NCI-H2107 (cell line): Measurements from ENCODE around the gene CMTM4.
A peak's percentile ranks its signal among the peaks of the same experiment; 100 is the strongest.
"Not testable (repeated sequence)": the region's sequence is repeated elsewhere in the genome, so short reads cannot be mapped to it uniquely, and the experiment has no call there.

Source experiments
- DNase-seq: peaks from one replicate; lab custom pipeline; 2025; lab: John Stamatoyannopoulos, UW

CMTM4 gene

DNA sequence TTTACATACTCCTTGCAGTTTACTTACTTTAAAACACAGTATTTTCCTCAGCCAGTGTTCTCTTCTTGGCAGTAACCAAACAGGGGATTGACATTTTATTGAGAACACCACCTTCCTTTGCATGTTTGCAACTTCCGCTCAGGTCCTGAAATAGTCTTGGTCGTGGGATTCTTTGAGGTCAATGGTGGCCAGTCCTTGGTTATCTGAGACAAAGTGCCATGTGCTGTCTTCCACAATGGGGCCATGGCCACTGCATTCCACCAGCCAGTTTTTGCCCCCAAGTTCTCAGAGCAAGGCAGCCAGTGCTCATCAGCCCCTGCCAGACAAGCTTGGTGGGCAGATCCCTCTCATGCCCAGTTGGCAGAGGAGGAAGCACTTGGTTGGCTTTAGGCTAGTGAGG lies 22.9 kb downstream of the CMTM4 start:
- no peak for DNase-seq

- DNase-seq: no peak
These were observed 25.7 kb downstream of the CMTM4 start for GRCh38 chr16:66670691-66671388.

DNA sequence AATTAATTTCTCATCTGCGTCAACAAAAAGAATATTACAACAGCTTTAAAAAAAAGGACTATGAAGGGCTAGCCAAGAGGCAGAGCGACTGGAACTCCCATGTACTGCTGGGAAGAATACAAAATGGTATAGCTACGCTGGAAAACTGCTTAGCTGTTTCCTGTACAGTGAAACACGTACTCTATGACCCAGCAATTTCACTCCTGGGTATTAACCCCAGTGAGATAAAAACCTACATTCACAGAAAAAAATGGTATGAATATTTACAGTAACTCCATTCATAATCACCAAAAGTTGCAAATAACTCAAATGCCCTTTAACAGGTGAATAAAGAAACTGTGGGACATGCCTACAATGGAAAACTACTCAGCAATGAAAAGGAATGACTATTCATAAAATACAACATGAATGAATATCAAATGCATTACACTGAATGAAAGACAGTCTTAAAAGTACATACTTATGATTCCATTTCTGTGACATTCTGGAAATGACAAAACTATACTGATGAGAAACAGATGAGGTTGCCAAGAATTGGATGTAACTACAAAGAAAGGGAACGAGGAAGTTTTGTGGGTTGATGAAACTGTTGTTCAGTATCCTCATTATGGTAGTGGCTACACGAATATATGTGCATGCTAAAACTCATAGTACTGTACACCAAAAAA lies 27.6 kb downstream of the CMTM4 start:
- DNase-seq: no peak

DNA sequence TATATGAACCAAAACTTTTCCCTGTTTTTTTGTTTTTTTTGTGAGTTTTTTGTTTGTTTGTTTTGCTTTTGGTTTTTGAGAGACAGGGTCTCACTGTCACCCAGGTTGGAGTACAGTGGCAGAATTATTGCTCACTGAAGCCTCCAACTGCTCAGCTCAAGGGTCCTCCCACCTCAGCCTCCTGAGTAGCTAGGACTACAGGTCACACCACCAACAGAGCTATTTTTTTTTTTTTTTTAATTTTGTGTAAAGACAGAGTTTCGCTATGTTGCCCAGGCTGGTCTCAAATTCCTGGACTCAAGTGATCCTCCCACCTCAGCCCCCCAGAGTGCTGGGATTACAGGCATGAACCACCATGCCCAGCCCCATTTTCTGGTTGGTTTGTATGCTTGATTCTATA lies 28.6 kb downstream of the CMTM4 start:
- DNase-seq: no peak

DNA sequence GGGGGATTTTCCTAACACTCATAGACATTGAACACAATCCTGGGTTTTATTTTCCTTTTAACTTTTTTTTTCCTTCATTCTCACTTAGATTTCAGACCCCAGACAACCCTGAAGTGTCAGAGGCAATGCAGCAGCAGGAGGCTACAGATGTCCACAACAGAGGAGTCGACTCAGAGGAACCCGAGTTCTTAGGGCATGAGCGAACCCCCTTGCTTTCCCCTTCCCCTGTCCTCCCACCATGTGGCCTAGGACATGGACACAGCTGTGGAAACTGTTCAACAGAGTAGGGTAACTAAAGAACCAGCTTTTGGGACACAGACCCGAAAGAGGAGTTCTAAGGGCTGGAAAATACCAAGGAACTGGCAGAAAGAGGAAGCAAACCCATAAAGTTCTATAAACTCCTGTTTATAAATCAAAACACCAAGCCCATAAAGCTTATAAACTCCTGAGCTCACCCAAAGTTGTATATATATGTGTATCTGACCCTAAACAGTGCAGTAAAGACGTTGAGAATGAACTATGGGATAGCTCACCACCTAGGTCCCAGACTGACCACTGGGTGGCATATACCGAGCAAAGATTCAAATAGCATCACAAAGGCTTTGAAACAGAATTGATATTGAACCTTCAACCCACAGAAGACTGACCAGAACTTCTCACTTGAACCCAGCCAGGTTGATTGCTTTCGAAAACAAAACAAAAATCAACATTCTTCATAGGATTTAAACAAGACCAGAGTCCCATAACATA lies 33.9 kb downstream of the CMTM4 start:
- no peak for DNase-seq

- DNase-seq: not testable (repeated sequence)
These were observed 34.7 kb downstream of the CMTM4 start for GRCh38 chr16:66661671-66662346.

- no peak for DNase-seq
These were observed 35.4 kb downstream of the CMTM4 start for GRCh38 chr16:66661210-66661560.

GRCh38 chr16:66660422-66661209 lies 35.9 kb downstream of the CMTM4 start:
- DNase-seq: no peak

GRCh38 chr16:66658860-66659190 lies 37.7 kb downstream of the CMTM4 start:
- no peak for DNase-seq

DNA sequence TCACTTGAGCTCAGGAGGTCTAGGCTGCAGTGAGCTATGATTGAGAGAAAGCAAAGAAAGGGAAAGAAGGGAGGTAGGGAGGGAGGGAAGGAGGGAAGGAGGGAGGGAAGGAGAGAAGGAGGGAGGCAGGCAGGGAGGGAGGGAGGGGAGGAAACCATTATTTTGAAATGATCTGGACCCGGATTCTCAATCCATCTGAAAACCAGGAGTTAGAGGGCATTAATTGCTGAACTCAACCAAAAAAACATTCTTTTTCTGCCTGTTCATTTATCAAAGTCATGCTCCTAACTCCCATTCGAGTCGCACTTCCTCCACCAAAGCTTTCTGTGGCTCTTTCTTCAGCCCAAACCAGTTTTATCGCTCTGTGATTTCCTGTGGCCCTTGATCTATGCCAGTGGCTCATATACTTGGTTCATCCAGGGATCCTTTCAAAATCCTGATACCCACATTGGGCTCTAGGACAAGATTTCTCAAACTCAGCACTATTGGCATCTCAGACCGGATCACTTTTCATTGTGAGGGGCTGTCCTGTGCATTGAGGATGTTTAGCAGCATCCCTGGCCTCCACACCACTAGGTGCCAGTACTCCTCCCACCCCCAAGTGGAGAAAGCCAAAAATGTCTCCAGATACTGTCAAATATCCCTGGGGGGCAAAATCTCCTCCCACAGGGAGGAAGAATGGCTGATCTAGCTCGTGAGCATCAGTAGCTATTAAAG lies 38.2 kb downstream of the CMTM4 start:
- no peak for DNase-seq

DNA sequence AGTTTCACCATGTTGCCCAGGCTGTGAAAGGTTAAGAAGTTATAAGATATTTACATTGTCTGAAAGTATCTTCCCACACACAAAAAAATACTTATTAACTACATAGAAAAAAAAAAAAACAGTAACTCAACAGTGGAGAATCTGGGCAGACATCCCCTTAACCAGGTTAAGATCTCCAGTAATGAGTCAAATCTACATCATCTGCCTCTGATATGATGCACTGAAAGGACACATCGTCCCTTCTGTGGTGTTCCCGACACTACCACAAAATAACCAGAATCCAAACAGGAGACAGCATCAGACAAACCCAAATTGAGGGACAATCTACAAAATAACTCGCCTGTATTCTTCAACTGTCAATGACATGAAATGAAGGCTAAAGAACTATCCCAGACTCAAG lies 40.0 kb downstream of the CMTM4 start:
- DNase-seq: no peak

- no peak for DNase-seq
These were observed 42.8 kb downstream of the CMTM4 start for GRCh38 chr16:66653581-66654350.

- no peak for DNase-seq
These were observed 43.7 kb downstream of the CMTM4 start for GRCh38 chr16:66652661-66653360.

DNA sequence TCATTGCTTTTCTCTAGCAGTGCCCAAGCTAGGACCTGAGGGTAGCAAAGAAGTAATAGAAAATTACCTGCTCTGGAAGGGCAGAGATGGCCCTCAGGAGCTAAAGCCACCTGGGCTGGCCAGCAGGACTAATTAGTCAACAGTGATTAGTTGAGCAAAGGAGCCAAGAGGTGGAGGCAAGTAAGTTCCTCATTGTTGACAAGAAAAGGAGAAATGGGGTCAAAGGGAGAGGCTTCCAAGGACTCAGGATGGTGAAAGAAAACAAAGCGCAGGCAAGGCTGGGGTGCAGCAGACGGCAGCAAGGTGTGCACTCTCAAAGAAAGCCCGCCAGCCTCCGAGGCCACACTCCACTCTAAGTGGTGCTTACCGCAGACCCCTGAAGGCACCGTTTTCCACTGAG lies 44.6 kb downstream of the CMTM4 start:
- no peak for DNase-seq

DNA sequence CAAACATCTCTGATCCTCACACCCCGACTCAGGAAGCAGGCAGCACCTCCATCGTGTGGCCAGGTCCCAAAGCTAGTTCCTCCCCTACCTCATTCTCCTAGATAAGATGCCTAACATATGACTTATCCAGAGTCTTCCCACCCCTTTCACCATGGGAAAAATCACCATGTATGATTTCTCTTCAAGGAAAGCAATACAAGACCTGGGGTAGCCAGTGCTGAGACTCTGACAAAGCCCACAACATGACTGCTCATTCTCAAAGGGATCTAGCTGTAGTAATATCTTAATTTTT lies 45.1 kb downstream of the CMTM4 start:
- DNase-seq: no peak

DNA sequence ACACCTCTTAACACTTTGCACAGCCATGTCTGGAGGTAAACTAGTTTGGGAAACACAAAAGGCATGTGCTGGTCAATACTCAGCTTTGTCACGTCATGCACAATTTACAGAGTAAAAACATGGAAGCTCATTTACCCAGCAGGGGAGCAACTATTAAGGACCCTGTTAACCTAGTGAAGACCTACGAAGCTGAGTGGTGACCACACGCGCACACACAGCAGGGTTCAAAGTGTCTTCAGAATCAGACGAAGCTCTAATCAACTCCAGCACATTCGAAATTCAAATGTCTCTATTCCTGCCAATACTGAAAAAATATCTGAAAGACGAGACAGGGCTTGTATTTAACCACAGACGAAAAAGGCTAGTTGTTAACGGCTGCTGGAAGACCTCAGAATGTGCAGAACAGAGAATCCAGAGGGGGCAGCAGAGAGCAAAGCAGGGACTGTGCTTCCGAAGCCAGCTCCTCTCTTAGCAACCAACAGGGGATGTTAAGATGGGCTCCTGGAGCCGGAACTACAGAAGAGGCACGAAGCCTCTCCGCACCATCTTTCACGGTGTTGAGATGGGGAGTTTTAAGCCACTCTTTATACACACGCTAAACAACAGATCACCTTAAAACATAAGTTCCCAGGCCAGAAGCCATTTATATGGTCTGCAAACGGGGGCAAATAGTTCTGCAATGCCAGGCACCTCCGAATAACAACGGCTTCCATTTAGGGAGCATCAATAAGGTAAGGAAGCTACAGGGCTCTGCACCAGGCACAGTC lies 45.7 kb downstream of the CMTM4 start:
- peak; percentile 66 for DNase-seq

DNA sequence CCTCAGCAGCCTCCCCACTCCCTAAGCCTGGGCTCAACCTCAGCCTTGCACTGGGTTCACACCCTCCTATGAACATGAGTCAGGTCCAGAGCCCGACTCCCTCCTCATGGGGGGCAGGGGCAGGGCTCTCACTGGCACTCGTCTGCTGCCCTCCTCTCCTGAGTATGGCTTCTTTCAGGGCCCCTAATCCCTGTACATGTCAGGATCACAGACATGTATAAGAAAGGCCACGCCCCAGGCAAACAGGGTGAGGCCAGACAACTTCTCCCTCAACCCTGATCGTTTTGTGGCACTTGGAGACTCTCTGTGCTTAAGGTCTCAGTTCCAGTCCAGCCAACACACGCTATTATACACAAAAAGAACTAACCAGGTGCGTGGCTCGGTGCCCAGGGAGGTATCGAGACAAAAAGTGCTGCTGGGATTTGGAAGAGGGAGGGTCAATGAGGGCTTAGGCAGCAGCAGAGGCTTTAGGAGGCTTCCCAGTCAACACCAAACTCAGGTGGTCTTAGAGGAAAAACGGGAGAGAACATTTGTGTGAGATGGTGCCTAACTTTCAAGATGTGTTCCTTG lies 46.8 kb downstream of the CMTM4 start:
- DNase-seq: no peak

DNA sequence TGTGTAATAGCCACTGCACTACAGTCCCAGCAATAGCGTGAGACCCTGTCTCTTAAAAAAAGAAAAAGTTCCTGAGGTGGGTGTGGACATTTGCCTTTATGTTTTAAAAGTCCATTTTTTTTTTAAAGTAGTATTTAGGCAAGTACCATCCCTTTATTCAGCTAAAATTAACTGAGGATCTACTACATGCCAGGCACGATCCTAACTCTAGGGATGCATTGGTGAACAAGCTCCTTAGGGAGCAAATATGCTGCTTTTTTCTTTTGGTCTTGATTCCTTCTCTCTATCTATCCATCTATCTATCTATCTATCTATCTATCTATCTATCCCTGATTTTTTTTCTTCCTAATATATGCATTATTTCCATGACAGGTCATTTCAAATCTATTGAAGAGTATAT lies 47.4 kb downstream of the CMTM4 start:
- DNase-seq: no peak

DNA sequence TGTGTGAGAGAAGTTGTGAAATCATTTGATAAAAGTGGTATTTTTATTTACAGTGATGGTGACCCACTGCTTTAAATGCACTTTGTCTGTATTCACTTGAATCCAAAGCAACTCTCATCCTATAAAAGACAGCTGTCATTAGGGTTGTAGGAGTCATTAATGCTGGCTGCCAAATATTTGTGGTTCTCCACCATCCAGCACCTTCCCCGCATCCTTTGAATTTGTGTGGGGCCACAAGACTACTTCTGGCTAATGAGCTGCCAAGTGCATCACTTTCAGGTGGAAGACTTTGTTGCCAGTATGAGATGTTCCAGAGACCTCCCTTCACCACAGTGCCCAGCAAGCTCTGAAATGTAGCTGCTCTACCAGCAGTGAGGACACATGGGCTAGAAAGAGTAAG lies 48.7 kb downstream of the CMTM4 start:
- DNase-seq: no peak
